ENCODE results near the gene PPFIBP1.
"Not testable (repeated sequence)": the region's sequence is repeated elsewhere in the genome, so short reads cannot be mapped to it uniquely, and the experiment has no call there.

DNA sequence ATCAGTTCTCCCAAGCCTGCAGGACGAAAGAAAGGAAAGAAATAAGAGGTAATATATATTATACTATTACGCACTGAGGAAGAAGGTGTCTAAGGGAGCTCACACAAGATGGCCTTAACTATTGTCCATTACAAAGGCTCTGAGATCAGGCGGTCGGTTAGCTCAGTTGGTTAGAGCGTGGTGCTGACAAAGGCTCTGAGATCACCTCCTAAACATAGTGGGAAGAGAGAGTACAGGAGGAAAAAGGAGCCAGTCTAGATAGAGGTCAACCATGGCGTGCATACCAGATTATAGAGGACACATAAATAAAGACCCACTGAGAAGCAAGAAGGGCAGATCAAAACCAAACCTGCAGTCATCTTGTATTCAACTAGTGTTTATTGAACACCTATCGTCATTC, 118.9 kb downstream of the PPFIBP1 start:
- TF ChIP-seq, protein P1, sequence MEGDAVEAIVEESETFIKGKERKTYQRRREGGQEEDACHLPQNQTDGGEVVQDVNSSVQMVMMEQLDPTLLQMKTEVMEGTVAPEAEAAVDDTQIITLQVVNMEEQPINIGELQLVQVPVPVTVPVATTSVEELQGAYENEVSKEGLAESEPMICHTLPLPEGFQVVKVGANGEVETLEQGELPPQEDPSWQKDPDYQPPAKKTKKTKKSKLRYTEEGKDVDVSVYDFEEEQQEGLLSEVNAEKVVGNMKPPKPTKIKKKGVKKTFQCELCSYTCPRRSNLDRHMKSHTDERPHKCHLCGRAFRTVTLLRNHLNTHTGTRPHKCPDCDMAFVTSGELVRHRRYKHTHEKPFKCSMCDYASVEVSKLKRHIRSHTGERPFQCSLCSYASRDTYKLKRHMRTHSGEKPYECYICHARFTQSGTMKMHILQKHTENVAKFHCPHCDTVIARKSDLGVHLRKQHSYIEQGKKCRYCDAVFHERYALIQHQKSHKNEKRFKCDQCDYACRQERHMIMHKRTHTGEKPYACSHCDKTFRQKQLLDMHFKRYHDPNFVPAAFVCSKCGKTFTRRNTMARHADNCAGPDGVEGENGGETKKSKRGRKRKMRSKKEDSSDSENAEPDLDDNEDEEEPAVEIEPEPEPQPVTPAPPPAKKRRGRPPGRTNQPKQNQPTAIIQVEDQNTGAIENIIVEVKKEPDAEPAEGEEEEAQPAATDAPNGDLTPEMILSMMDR (IDR thresholded peaks at IDR 0.05; ENCODE audit: low read length): not testable (repeated sequence)
- not testable (repeated sequence) for TF ChIP-seq EZH2 (optimal IDR thresholded peaks at IDR 0.05; ENCODE audit: low read depth, low read length)

Data from MM.1S (cell line).